ENCODE measurements around the gene TEX50. TPM values are rescaled to one million over a fixed set of nuclear protein-coding genes. Genes with fewer than 3 reads are reported as not detected.

TEX50 gene
- total RNA-seq, 1 donor, result not detected

- DNase-seq (ENCODE audit: low read depth), result no peak
- no peak overlapping the region for H3K4me3 ChIP-seq (ENCODE audit: low read depth, low read length)
Measured at GRCh38 chr1:173646656-173647055, 11.5 kb downstream of the TEX50 start.

GRCh38 chr1:173648880-173649605 lies 13.9 kb downstream of the TEX50 start:
- no peak for TF ChIP-seq CTCF (IDR thresholded peaks at IDR 0.05; ENCODE audit: insufficient read depth, low read depth, low read length)
- DNase-seq (ENCODE audit: low read depth), result no peak
- H3K4me3 ChIP-seq (ENCODE audit: low read depth, low read length), result no peak overlapping the region

More at GRCh38 chr1:173646656-173647055, 11.5 kb downstream of the TEX50 start:
- no peak for TF ChIP-seq CTCF (IDR thresholded peaks at IDR 0.05; ENCODE audit: insufficient read depth, low read depth, low read length)

- no peak for DNase-seq (ENCODE audit: low read depth)
- TF ChIP-seq CTCF (IDR thresholded peaks at IDR 0.05; ENCODE audit: insufficient read depth, low read depth, low read length), result no peak
- H3K4me3 ChIP-seq (ENCODE audit: low read depth, low read length), result no peak overlapping the region
Measured at GRCh38 chr1:173660306-173660705, 25.2 kb downstream of the TEX50 start.

DNA sequence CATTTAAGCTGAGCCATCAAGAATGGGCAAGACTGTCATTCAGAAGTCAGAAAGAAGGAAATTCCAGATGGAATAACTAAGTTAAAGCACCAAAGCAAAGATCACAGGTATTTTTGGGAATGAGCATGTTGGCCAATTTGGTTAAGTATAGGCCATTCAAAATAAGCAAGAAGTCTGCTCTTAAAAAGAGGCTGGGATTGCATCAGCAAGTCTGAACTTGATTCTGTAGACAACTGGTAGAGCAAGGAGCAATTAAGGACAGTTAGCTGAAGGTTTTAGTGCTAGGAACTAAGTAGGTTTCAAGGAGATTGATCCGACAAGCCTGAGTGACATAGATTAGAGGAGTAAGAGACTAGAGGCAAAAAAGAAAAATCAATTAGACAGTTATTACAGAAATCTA lies 26.1 kb downstream of the TEX50 start:
- DNase-seq (ENCODE audit: low read depth), result no peak
- TF ChIP-seq CTCF (IDR thresholded peaks at IDR 0.05; ENCODE audit: insufficient read depth, low read depth, low read length), result no peak
- H3K4me3 ChIP-seq (ENCODE audit: low read depth, low read length), result no peak overlapping the region

- H3K4me3 ChIP-seq (ENCODE audit: low read depth, low read length), result no peak overlapping the region
- DNase-seq (ENCODE audit: low read depth), result no peak
- no peak for TF ChIP-seq CTCF (IDR thresholded peaks at IDR 0.05; ENCODE audit: insufficient read depth, low read depth, low read length)
Measured at GRCh38 chr1:173661763-173662162, 26.6 kb downstream of the TEX50 start.

DNA sequence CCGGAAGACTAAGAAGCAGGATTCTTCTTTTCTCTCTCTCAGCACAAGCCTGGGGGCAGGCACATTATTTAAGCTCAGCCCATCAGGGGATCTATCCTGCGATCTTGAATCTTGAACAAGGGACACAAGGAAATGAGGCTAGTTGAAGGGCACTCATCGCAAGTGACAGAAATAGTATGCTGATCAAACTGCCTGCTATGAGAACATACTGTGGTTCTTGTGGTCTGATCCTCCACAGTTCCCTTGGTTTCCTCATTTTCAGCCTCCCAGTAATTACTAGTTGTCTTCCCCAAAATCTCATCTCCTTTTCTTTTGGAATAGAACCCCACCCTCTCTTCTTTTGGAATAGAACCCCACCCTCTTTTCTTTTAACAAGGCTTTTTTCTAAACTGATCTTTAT lies 28.0 kb downstream of the TEX50 start:
- TF ChIP-seq CTCF (IDR thresholded peaks at IDR 0.05; ENCODE audit: insufficient read depth, low read depth, low read length), result no peak
- DNase-seq (ENCODE audit: low read depth), result no peak
- H3K4me3 ChIP-seq (ENCODE audit: low read depth, low read length), result no peak overlapping the region

DNA sequence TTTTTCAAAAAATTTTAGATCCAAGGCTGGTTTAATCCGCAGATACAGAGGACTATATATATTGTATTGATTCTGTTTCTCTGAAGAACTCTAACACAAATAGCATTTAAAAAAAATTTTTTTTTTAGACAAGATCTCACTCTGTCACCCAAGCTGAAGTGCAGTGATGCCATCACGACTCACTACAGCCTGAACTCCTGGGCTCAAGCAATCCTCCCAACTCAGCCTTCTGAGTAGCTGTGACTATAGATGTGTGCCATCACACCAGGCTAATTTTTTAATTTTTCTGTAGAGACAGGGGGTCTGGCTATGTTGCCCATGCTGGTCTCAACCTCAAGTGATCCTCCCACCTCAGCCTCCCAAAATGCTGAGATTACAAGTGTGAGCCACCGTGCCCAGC lies 31.5 kb downstream of the TEX50 start:
- H3K4me3 ChIP-seq (ENCODE audit: low read depth, low read length), result no peak overlapping the region
- TF ChIP-seq CTCF (IDR thresholded peaks at IDR 0.05; ENCODE audit: insufficient read depth, low read depth, low read length), result no peak
- no peak for DNase-seq (ENCODE audit: low read depth)

All from fibroblast of villous mesenchyme (primary cell).